MM.1S (cell line): ENCODE results near the gene LRRC61.

Experiments
- DNase-seq: peaks from one replicate; pipeline ENCODE4 v3.0.0-alpha.2; 2015
- H2AFZ ChIP-seq: fragments of 300-600 bp; sonication (generic); 2 replicates; pipeline ENCODE4 v1.6.0; 2016; ENCODE audit warnings: antibody characterized with exemption, low read length
- H3F3A ChIP-seq: fragments of 300-600 bp; sonication (generic); 2 replicates; pipeline ENCODE4 v1.6.1; 2016; ENCODE audit warnings: mild to moderate bottlenecking, antibody characterized with exemption, low read length, moderate library complexity, mixed read lengths; ENCODE audit not compliant: insufficient read depth
- H3K27ac ChIP-seq: fragments of 300-600 bp; sonication (generic); 2 replicates; pipeline ENCODE4 v1.5.1; 2016; ENCODE audit warnings: mild to moderate bottlenecking, low read length
- H3K27me3 ChIP-seq: fragments of 300-600 bp; sonication (generic); replicated peaks from 2 replicates; pipeline ENCODE4 v1.6.0; 2016; ENCODE audit warnings: low read length; ENCODE audit not compliant: insufficient read depth
- H3K36me3 ChIP-seq: fragments of 300-600 bp; sonication (generic); replicated peaks from 2 replicates; pipeline ENCODE4 v1.6.1; 2016; ENCODE audit warnings: mild to moderate bottlenecking, low read length, mixed read lengths; ENCODE audit not compliant: insufficient read depth
- H3K4me1 ChIP-seq: fragments of 300-600 bp; sonication (generic); 2 replicates; pipeline ENCODE4 v1.6.1; 2016; ENCODE audit warnings: low read length, mixed read lengths
- H3K4me2 ChIP-seq: fragments of 300-600 bp; sonication (generic); 2 replicates; pipeline ENCODE4 v1.6.0; 2016; ENCODE audit warnings: low read depth, low read length
- H3K4me3 ChIP-seq: fragments of 300-600 bp; sonication (generic); 2 replicates; pipeline ENCODE4 v1.5.1; 2016; ENCODE audit warnings: low read length, mixed read lengths
- H3K79me2 ChIP-seq: fragments of 300-600 bp; sonication (generic); 2 replicates; pipeline ENCODE4 v1.6.1; 2016; ENCODE audit warnings: mixed run types, low read length, mixed read lengths
- H3K9ac ChIP-seq: fragments of 300-600 bp; sonication (generic); 2 replicates; pipeline ENCODE4 v1.6.1; 2016; ENCODE audit warnings: low read length, mixed read lengths
- H3K9me2 ChIP-seq: fragments of 300-600 bp; sonication (generic); replicated peaks from 2 replicates; pipeline ENCODE4 v1.6.1; 2016; ENCODE audit warnings: mild to moderate bottlenecking, low read length, mixed read lengths; ENCODE audit not compliant: insufficient read depth
- H3K9me3 ChIP-seq: fragments of 300-600 bp; sonication (generic); replicated peaks from 2 replicates; pipeline ENCODE4 v1.6.1; 2016; ENCODE audit warnings: mild to moderate bottlenecking, low read length, mixed read lengths; ENCODE audit not compliant: insufficient read depth
- H4K20me1 ChIP-seq: fragments of 300-600 bp; sonication (generic); 2 replicates; pipeline ENCODE4 v1.6.1; 2016; ENCODE audit warnings: mild to moderate bottlenecking, low read length, moderate library complexity, mixed read lengths; ENCODE audit not compliant: insufficient read depth
- EZH2 ChIP-seq: fragments of 300-600 bp; sonication (generic); optimal IDR thresholded peaks from 2 replicates; pipeline ENCODE3; 2017; ENCODE audit warnings: low read depth, mild to moderate bottlenecking, antibody characterized with exemption, low read length, mixed read lengths
- EZH2phosphoT487 ChIP-seq: fragments of 300-600 bp; sonication (generic); IDR thresholded peaks from 2 replicates; pipeline ENCODE4 v1.6.1; 2018; ENCODE audit warnings: antibody characterized with exemption, low read length
- TF ChIP-seq, protein P1 (sequence below): fragments of 300-600 bp; sonication (generic); IDR thresholded peaks from 2 replicates; pipeline ENCODE4 v1.5.1; 2016; ENCODE audit warnings: antibody characterized with exemption, low read length, mixed read lengths

The LRRC61 gene

DNA sequence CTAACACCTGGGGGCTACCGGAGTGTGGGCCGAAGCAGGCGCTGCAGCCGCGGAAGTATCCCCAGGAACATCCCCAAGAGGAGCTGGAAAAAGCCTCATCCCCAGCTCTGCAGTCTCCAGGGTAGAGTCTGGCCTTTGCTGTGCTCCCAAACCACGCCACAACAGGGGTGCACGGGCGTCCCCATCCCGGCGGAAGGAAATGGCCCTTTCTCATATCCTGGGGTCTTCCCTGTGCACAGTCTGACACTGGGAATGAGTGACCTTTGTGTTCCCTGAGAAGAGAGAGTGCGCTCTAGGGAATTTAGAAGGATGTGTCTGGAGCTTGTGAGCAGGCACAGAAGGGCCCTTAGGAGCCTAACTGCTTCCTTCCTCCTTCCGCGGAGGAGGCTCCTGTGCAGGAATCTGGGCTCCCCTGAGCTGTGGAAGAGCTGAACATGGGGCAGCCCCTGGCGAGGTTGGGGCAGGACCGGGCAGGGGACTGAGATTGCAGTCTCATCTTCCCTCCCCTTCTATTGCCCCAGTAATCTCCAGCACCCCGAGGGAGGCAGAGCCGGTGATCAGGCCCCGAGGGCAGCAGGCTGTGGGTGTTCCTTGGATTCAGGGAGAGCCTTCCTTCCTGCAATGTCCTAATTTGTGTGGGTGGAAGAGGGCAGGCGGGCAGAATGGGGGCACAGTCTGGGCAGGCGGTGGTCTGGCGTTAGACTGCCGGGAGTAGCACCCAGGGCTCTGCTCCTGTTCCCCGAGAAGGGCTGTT, 46.8 kb downstream of the LRRC61 start:
- Histone ChIP-seq H4K20me1 (no peaks in the 10 kb centered on the region), H3K9ac (peak overlapping the region; percentile 100), H3K9me2 (no peaks in the 10 kb centered on the region), H3K4me1 (peaks cover 67% of the 10 kb centered on the region), H3K79me2 (peaks cover 60% of the 10 kb centered on the region), H3K9me3 (no peaks in the 10 kb centered on the region), H3K4me2 (peak overlapping the region; percentile 93), H2AFZ (no peak overlapping the region), H3F3A (peaks cover 65% of the 10 kb centered on the region), H3K4me3 (peak overlapping the region; percentile 99), H3K27ac (peak overlapping the region; percentile 99), H3K36me3 (0 out of 2 replicates have a peak, but pooled peaks cover 7% of the 10 kb centered on the region), H3K27me3 (no peaks in the 10 kb centered on the region)
- no peak for DNase-seq
- TF ChIP-seq EZH2: no peak
- TF ChIP-seq, protein P1, sequence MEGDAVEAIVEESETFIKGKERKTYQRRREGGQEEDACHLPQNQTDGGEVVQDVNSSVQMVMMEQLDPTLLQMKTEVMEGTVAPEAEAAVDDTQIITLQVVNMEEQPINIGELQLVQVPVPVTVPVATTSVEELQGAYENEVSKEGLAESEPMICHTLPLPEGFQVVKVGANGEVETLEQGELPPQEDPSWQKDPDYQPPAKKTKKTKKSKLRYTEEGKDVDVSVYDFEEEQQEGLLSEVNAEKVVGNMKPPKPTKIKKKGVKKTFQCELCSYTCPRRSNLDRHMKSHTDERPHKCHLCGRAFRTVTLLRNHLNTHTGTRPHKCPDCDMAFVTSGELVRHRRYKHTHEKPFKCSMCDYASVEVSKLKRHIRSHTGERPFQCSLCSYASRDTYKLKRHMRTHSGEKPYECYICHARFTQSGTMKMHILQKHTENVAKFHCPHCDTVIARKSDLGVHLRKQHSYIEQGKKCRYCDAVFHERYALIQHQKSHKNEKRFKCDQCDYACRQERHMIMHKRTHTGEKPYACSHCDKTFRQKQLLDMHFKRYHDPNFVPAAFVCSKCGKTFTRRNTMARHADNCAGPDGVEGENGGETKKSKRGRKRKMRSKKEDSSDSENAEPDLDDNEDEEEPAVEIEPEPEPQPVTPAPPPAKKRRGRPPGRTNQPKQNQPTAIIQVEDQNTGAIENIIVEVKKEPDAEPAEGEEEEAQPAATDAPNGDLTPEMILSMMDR: no peak
- TF ChIP-seq EZH2phosphoT487: no peak

DNA sequence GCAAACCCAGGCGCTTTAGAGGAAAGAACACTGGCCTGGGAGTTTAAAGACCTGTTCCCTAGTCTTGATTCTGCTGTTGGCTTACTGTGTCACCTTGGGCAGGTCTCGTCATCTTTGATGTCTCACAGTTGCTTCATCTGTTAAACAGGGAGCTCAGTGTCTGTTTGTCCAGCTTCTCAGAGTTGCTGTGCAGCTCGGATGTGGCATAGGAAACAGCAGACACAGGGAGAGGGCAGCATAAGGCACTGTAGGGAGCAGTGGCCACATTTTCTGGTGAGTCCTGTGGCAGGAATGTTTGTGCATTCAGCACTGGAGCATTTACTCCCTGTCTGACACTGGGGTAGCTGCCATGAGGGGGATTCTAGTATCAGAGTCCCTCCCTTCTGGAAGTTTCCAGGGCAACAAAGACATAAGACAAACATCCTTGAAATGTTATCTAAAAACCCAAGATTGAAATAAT, 47.5 kb downstream of the LRRC61 start:
- Histone ChIP-seq H3K9ac (peak overlapping the region; percentile 100; the same call in 1 of the 2 replicates), H3F3A (peaks cover 73% of the 10 kb centered on the region), H3K36me3 (0 out of 2 replicates have a peak, but pooled peaks cover 7% of the 10 kb centered on the region), H3K4me2 (peak overlapping the region; percentile 93; the same call in 1 of the 2 replicates), H3K9me2 (no peaks in the 10 kb centered on the region), H4K20me1 (no peaks in the 10 kb centered on the region), H3K4me3 (peak overlapping the region; percentile 99; the same call in 1 of the 2 replicates), H3K9me3 (no peaks in the 10 kb centered on the region), H2AFZ (no peak overlapping the region), H3K79me2 (peaks cover 60% of the 10 kb centered on the region), H3K27ac (peak overlapping the region; percentile 99; the same call in 1 of the 2 replicates), H3K27me3 (no peaks in the 10 kb centered on the region), H3K4me1 (peaks cover 73% of the 10 kb centered on the region)
- TF ChIP-seq EZH2phosphoT487: no peak
- TF ChIP-seq, protein P1: no peak
- TF ChIP-seq EZH2: no peak
- no peak for DNase-seq

GRCh38 chr7:150371131-150371995, 48.2 kb downstream of the LRRC61 start:
- no peak overlapping the region for H2AFZ ChIP-seq
- no peaks in the 10 kb centered on the region for H3K9me3 ChIP-seq
- TF ChIP-seq EZH2: no peak
- TF ChIP-seq, protein P1: no peak
- no peak for TF ChIP-seq EZH2phosphoT487
- H3F3A ChIP-seq: peaks cover 80% of the 10 kb centered on the region
- H3K4me2 ChIP-seq: peak overlapping the region; percentile 93; the same call in 1 of the 2 replicates
- H3K4me3 ChIP-seq: no peak overlapping the region
- no peak for DNase-seq
- H3K9ac ChIP-seq: no peak overlapping the region
- no peaks in the 10 kb centered on the region for H4K20me1 ChIP-seq
- H3K9me2 ChIP-seq: no peaks in the 10 kb centered on the region
- H3K27me3 ChIP-seq: no peaks in the 10 kb centered on the region
- H3K79me2 ChIP-seq: peaks cover 61% of the 10 kb centered on the region
- H3K27ac ChIP-seq: peak overlapping the region; percentile 99; the same call in 1 of the 2 replicates
- H3K36me3 ChIP-seq: 0 out of 2 replicates have a peak, but pooled peaks cover 7% of the 10 kb centered on the region
- H3K4me1 ChIP-seq: peaks cover 73% of the 10 kb centered on the region
